Activated T-helper 9 cell treated with anti-CD3 and anti-CD28 coated beads, Interleukin-2, amount 50 U/mL, for 16 hours (primary cell): ENCODE results near the gene HDLBP.

Source experiments
- DNase-seq: peaks from one replicate; pipeline ENCODE4 v3.0.0-alpha.2; 2020; ENCODE audit warnings: low read depth

Gene HDLBP

GRCh38 chr2:241249654-241250053 lies 65.8 kb downstream of the HDLBP start:
- no peak for DNase-seq

- DNase-seq = no peak
Measured at GRCh38 chr2:241248897-241249296, 66.6 kb downstream of the HDLBP start.

- DNase-seq = no peak
Measured at GRCh38 chr2:241248289-241248688, 67.2 kb downstream of the HDLBP start.

- DNase-seq = no peak
Measured at GRCh38 chr2:241244368-241244767, 71.1 kb downstream of the HDLBP start.

- DNase-seq = no peak
Measured at GRCh38 chr2:241242306-241242705, 73.2 kb downstream of the HDLBP start.

GRCh38 chr2:241241669-241242068 lies 73.8 kb downstream of the HDLBP start:
- DNase-seq = no peak

GRCh38 chr2:241240320-241241004 lies 75.0 kb downstream of the HDLBP start:
- DNase-seq = no peak

GRCh38 chr2:241239552-241240202 lies 75.8 kb downstream of the HDLBP start:
- DNase-seq = no peak

- DNase-seq = no peak
Measured at GRCh38 chr2:241238693-241239198, 76.7 kb downstream of the HDLBP start.

- DNase-seq = no peak
Measured at GRCh38 chr2:241237949-241238371, 77.5 kb downstream of the HDLBP start.

GRCh38 chr2:241237047-241237446 lies 78.4 kb downstream of the HDLBP start:
- DNase-seq = no peak

- no peak for DNase-seq
Measured at GRCh38 chr2:241235859-241236593, 79.4 kb downstream of the HDLBP start.

GRCh38 chr2:241234962-241235740 lies 80.3 kb downstream of the HDLBP start:
- DNase-seq = no peak

- no peak for DNase-seq
Measured at GRCh38 chr2:241234066-241234790, 81.2 kb downstream of the HDLBP start.

- no peak for DNase-seq
Measured at GRCh38 chr2:241232736-241233575, 82.5 kb downstream of the HDLBP start.

- no peak for DNase-seq
Measured at GRCh38 chr2:241230435-241230834, 85.0 kb downstream of the HDLBP start.

GRCh38 chr2:241229563-241230401 lies 85.7 kb downstream of the HDLBP start:
- no peak for DNase-seq

GRCh38 chr2:241228860-241229516 lies 86.5 kb downstream of the HDLBP start:
- DNase-seq = no peak
